ENCODE measurements around the gene TSSK6. TPM values are rescaled to one million over a fixed set of nuclear protein-coding genes. Genes with fewer than 3 reads are reported as not detected.
A peak's percentile ranks its signal among the peaks of the same experiment; 100 is the strongest.

Gene TSSK6
- total RNA-seq (ENCODE audit: low replicate concordance), result 1.9 and 4.3 TPM in 2 replicates

- H3K4me3 ChIP-seq (ENCODE audit: low read depth, low read length), result peak within 1 kb of the TSS; percentile 91
- no peak for TF ChIP-seq CTCF (IDR thresholded peaks at IDR 0.05; ENCODE audit: insufficient read depth, low read length)
- no peak for DNase-seq (ENCODE audit: low read depth)
Observed at GRCh38 chr19:19514881-19515641, at the start of gene TSSK6. Gene TSSK6 (minus strand): TSS chr19:19515548. CDS start chr19:19515427, 121 bp downstream.

GRCh38 chr19:19563348-19563848 is 48.0 kb upstream of the TSSK6 start:
- no peak for TF ChIP-seq CTCF (IDR thresholded peaks at IDR 0.05; ENCODE audit: insufficient read depth, low read length)
- no peak for DNase-seq (ENCODE audit: low read depth)
- no peak overlapping the region for H3K4me3 ChIP-seq (ENCODE audit: low read depth, low read length)

GRCh38 chr19:19562665-19563347 is 47.5 kb upstream of the TSSK6 start:
- DNase-seq (ENCODE audit: low read depth), result no peak
- no peak for TF ChIP-seq CTCF (IDR thresholded peaks at IDR 0.05; ENCODE audit: insufficient read depth, low read length)
- H3K4me3 ChIP-seq (ENCODE audit: low read depth, low read length), result no peak overlapping the region

GRCh38 chr19:19561946-19562664 is 46.8 kb upstream of the TSSK6 start:
- no peak for DNase-seq (ENCODE audit: low read depth)

GRCh38 chr19:19559931-19560330 is 44.6 kb upstream of the TSSK6 start:
- no peak for TF ChIP-seq CTCF (IDR thresholded peaks at IDR 0.05; ENCODE audit: insufficient read depth, low read length)
- no peak overlapping the region for H3K4me3 ChIP-seq (ENCODE audit: low read depth, low read length)
- DNase-seq (ENCODE audit: low read depth), result no peak

More at GRCh38 chr19:19561946-19562664, 46.8 kb upstream of the TSSK6 start:
- H3K4me3 ChIP-seq (ENCODE audit: low read depth, low read length), result no peak overlapping the region
- no peak for TF ChIP-seq CTCF (IDR thresholded peaks at IDR 0.05; ENCODE audit: insufficient read depth, low read length)

GRCh38 chr19:19558636-19559035 is 43.3 kb upstream of the TSSK6 start:
- no peak for TF ChIP-seq CTCF (IDR thresholded peaks at IDR 0.05; ENCODE audit: insufficient read depth, low read length)
- no peak for DNase-seq (ENCODE audit: low read depth)
- no peak overlapping the region for H3K4me3 ChIP-seq (ENCODE audit: low read depth, low read length)
